SU-DHL-6 (cell line): ENCODE measurements around the gene EXOC4.

Source experiments
- H2AFZ ChIP-seq: fragments of 200-600 bp; sonication (generic); 2 replicates; pipeline ENCODE4 v1.6.1; 2014; ENCODE audit warnings: low read depth, mild to moderate bottlenecking, moderate library complexity, mixed read lengths, antibody characterized with exemption, low read length; ENCODE audit not compliant: severe bottlenecking
- H3F3A ChIP-seq: fragments of 200-600 bp; shearing (Covaris generic); 2 replicates; pipeline ENCODE4 v1.6.0; 2016; ENCODE audit warnings: antibody characterized with exemption, mild to moderate bottlenecking; ENCODE audit not compliant: insufficient read depth
- H3K27ac ChIP-seq: fragments of 200-600 bp; sonication (generic); 2 replicates; pipeline ENCODE4 v1.5.1; 2016; ENCODE audit warnings: low read depth, mild to moderate bottlenecking, low read length, moderate library complexity, mixed read lengths
- H3K27me3 ChIP-seq: fragments of 200-600 bp; sonication (generic), shearing (Covaris generic); 2 replicates; pipeline ENCODE4 v1.6.0; 2014; ENCODE audit warnings: mild to moderate bottlenecking, low read length
- H3K36me3 ChIP-seq: fragments of 200-600 bp; sonication (generic); 2 replicates; pipeline ENCODE4 v1.6.1; 2014; ENCODE audit warnings: mild to moderate bottlenecking, low read length, mixed read lengths
- H3K4me2 ChIP-seq: fragments of 300-600, 200-600 bp; shearing (Covaris generic), sonication (generic); 2 replicates; pipeline ENCODE4 v1.6.0; 2014; ENCODE audit warnings: low read length, low read depth, mild to moderate bottlenecking; ENCODE audit not compliant: poor library complexity, severe bottlenecking
- H3K4me3 ChIP-seq: fragments of 200-600 bp; sonication (generic); 2 replicates; pipeline ENCODE4 v1.5.1; 2014; ENCODE audit warnings: antibody characterized with exemption, low read length, mild to moderate bottlenecking, mixed read lengths; ENCODE audit not compliant: insufficient read depth, poor library complexity, severe bottlenecking
- H3K79me2 ChIP-seq: fragments of 200-600 bp; sonication (generic); 2 replicates; pipeline ENCODE4 v1.6.1; 2014; ENCODE audit warnings: mild to moderate bottlenecking, low read length, moderate library complexity; ENCODE audit not compliant: insufficient read depth
- H3K9ac ChIP-seq: fragments of 200-600 bp; sonication (generic); 2 replicates; pipeline ENCODE4 v1.7.0; 2014; ENCODE audit warnings: mild to moderate bottlenecking, low read length
- H3K9me2 ChIP-seq: fragments of 200-600 bp; sonication (generic); replicated peaks from 2 replicates; pipeline ENCODE4 v1.6.1; 2014; ENCODE audit warnings: low read length; ENCODE audit not compliant: insufficient read depth
- H3K9me3 ChIP-seq: fragments of 200-600 bp; sonication (generic); 2 replicates; pipeline ENCODE4 v1.6.1; 2014; ENCODE audit warnings: low read length, mixed read lengths; ENCODE audit not compliant: insufficient read depth
- H4K20me1 ChIP-seq: fragments of 200-600 bp; sonication (generic); 2 replicates; pipeline ENCODE4 v1.6.1; 2014; ENCODE audit warnings: low read depth, mild to moderate bottlenecking, antibody characterized with exemption, low read length, moderate library complexity, mixed read lengths
- EZH2phosphoT487 ChIP-seq: fragments of 200-600 bp; sonication (generic), shearing (Covaris generic); conservative IDR thresholded peaks from 2 replicates; pipeline ENCODE4 v1.6.1; 2018; ENCODE audit warnings: mild to moderate bottlenecking, antibody characterized with exemption, low read length, moderate library complexity, mixed read lengths
- TF ChIP-seq, protein P1 (sequence below): fragments of 200-600 bp; sonication (generic); IDR thresholded peaks from one replicate; pipeline ENCODE4 v1.5.1; 2017; ENCODE audit warnings: antibody characterized with exemption, mild to moderate bottlenecking, low read length, moderate library complexity; ENCODE audit not compliant: insufficient read depth, poor library complexity, severe bottlenecking

The EXOC4 gene

DNA sequence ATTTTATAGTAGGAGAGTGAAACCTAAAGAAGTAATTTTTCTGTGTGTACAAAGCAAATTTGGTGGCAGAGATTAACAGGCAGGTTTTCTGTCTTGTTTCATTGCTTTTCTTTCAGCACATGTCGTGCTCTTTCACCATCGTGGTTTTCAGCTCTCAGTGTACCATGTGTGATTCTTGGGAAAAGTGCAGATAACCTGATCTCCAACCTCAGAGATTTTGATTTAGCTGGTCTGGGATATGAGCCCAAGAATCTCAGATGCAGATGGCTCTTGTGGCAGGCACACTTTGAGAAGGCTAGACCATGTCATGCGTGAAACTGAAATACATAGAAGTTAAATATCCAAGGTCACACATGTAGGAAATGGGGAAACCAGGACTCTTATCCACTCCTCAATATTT lies 317.4 kb downstream of the EXOC4 start:
- no peaks in the 10 kb centered on the region for H3F3A ChIP-seq
- no peaks in the 10 kb centered on the region for H3K27me3 ChIP-seq
- H4K20me1 ChIP-seq = no peaks in the 10 kb centered on the region
- H2AFZ ChIP-seq = no peak overlapping the region
- no peak overlapping the region for H3K27ac ChIP-seq
- no peak overlapping the region for H3K9ac ChIP-seq
- TF ChIP-seq EZH2phosphoT487 = no peak
- TF ChIP-seq, protein P1, sequence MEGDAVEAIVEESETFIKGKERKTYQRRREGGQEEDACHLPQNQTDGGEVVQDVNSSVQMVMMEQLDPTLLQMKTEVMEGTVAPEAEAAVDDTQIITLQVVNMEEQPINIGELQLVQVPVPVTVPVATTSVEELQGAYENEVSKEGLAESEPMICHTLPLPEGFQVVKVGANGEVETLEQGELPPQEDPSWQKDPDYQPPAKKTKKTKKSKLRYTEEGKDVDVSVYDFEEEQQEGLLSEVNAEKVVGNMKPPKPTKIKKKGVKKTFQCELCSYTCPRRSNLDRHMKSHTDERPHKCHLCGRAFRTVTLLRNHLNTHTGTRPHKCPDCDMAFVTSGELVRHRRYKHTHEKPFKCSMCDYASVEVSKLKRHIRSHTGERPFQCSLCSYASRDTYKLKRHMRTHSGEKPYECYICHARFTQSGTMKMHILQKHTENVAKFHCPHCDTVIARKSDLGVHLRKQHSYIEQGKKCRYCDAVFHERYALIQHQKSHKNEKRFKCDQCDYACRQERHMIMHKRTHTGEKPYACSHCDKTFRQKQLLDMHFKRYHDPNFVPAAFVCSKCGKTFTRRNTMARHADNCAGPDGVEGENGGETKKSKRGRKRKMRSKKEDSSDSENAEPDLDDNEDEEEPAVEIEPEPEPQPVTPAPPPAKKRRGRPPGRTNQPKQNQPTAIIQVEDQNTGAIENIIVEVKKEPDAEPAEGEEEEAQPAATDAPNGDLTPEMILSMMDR = no peak
- H3K36me3 ChIP-seq = no peaks in the 10 kb centered on the region
- no peaks in the 10 kb centered on the region for H3K9me3 ChIP-seq
- H3K79me2 ChIP-seq = no peaks in the 10 kb centered on the region
- no peak overlapping the region for H3K4me3 ChIP-seq
- H3K4me2 ChIP-seq = no peak overlapping the region
- no peaks in the 10 kb centered on the region for H3K9me2 ChIP-seq

DNA sequence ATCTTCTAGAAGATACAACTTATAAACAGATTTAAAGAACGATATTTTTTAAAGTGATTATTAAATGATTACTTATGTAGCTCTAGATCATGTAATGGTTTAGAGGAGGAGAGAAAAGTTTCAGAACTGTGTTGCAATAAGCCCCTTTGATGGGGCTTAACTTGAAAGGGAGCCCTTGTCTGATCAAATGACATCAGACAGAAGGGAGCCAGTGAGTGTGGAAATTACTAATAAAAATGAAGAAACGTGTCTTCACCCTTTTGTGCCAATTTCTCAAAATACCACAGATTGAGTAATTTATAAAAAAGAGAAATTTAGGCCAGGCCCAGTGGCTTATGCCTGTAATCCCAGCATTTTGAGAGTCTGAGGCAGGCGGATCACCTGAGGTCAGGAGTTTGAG lies 318.2 kb downstream of the EXOC4 start:
- H4K20me1 ChIP-seq = no peaks in the 10 kb centered on the region
- no peak overlapping the region for H3K9ac ChIP-seq
- H3K27me3 ChIP-seq = no peaks in the 10 kb centered on the region
- no peak for TF ChIP-seq EZH2phosphoT487
- TF ChIP-seq, protein P1 = no peak
- H3K9me3 ChIP-seq = no peaks in the 10 kb centered on the region
- H3K36me3 ChIP-seq = no peaks in the 10 kb centered on the region
- H2AFZ ChIP-seq = no peak overlapping the region
- H3K9me2 ChIP-seq = no peaks in the 10 kb centered on the region
- H3K79me2 ChIP-seq = no peaks in the 10 kb centered on the region
- no peak overlapping the region for H3K4me3 ChIP-seq
- no peak overlapping the region for H3K4me2 ChIP-seq
- H3F3A ChIP-seq = no peaks in the 10 kb centered on the region
- H3K27ac ChIP-seq = no peak overlapping the region

DNA sequence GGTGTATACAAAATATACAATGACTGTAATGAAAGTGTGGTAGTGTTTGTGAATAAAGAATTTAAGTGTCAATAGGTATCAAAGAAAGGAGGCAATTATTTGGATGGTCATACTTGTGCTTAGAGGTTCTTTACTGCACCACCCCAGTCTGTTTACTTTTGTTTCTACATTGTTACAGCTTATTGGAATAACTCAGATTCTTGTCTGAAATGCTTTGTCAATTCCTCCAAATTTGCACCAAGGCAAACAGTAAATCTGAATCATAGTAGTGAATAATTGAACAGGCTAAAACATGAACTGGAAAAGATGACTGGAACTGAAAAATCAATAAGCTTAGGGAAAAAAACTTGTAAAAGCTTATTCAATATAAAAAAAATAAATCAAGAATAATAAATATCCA lies 319.2 kb downstream of the EXOC4 start:
- TF ChIP-seq EZH2phosphoT487 = no peak
- TF ChIP-seq, protein P1 = no peak
- H4K20me1 ChIP-seq = no peaks in the 10 kb centered on the region
- H3K9me3 ChIP-seq = no peaks in the 10 kb centered on the region
- no peaks in the 10 kb centered on the region for H3K79me2 ChIP-seq
- no peak overlapping the region for H3K9ac ChIP-seq
- H3K4me3 ChIP-seq = no peak overlapping the region
- H3K36me3 ChIP-seq = no peaks in the 10 kb centered on the region
- H3K9me2 ChIP-seq = no peaks in the 10 kb centered on the region
- no peak overlapping the region for H3K4me2 ChIP-seq
- H2AFZ ChIP-seq = no peak overlapping the region
- no peak overlapping the region for H3K27ac ChIP-seq
- H3F3A ChIP-seq = no peaks in the 10 kb centered on the region
- H3K27me3 ChIP-seq = no peaks in the 10 kb centered on the region

DNA sequence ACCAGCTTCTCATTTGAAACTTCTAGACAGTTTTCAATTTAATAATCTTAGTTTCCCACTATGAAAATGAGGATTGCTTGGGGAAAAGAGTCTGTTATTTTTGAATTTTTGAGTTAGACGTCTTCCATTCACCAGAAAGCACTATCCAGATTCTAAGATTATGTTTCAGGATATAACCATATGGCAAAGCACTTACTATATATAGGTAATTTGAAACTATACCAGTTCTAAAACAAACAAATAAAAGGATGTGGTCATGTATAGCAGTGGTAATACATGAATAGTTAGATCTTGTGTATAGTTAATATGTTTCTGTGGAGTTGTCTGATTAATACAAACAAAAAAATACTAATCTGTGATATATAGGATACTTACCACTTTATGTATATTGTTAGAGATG lies 320.0 kb downstream of the EXOC4 start:
- Histone ChIP-seq H3K27me3 (no peaks in the 10 kb centered on the region), H3K4me2 (no peak overlapping the region), H3K27ac (no peak overlapping the region), H3K4me3 (no peak overlapping the region), H3K9ac (no peak overlapping the region), H3K79me2 (no peaks in the 10 kb centered on the region), H4K20me1 (no peaks in the 10 kb centered on the region), H3K9me3 (no peaks in the 10 kb centered on the region), H3K36me3 (no peaks in the 10 kb centered on the region), H2AFZ (no peak overlapping the region), H3K9me2 (no peaks in the 10 kb centered on the region), H3F3A (no peaks in the 10 kb centered on the region)
- TF ChIP-seq EZH2phosphoT487 = no peak
- TF ChIP-seq, protein P1 = no peak
